GM12892 (cell line): ENCODE measurements around the gene NATD1.

Experiments
- DNase-seq: peaks from one replicate; pipeline ENCODE4 v3.0.0; 2011; ENCODE audit not compliant: insufficient read length
- FAIRE-seq: peaks from 2 replicates; lab custom pipeline; 2011; peaks lifted over from hg19 to GRCh38; lab: Jason Lieb, UNC
- POLR2A ChIP-seq: IDR thresholded peaks from 2 replicates; pipeline ENCODE4 v1.6.1; 2011; ENCODE audit warnings: low read depth, low read length, control low read depth
- POLR2AphosphoS5 ChIP-seq: IDR thresholded peaks from 2 replicates; pipeline ENCODE4 v1.6.1; 2011; ENCODE audit warnings: low read depth, low read length, control low read depth
- TAF1 ChIP-seq: IDR thresholded peaks from 2 replicates; pipeline ENCODE4 v1.6.1; 2011; ENCODE audit warnings: low read depth, mild to moderate bottlenecking, control low read depth, low read length, borderline replicate concordance

NATD1 gene

GRCh38 chr17:21280081-21280518 lies 26.9 kb upstream of the NATD1 start:
- DNase-seq, result peak; percentile 82
- FAIRE-seq, result peak; percentile 96
- no peak for TF ChIP-seq POLR2AphosphoS5
- no peak for TF ChIP-seq POLR2A
- TF ChIP-seq TAF1, result no peak

- FAIRE-seq (no peak), DNase-seq (no peak)
- TF ChIP-seq POLR2A (no peak), TAF1 (no peak), POLR2AphosphoS5 (no peak)
Measured at GRCh38 chr17:21279582-21279981, 26.4 kb upstream of the NATD1 start.

GRCh38 chr17:21279198-21279535 lies 26.0 kb upstream of the NATD1 start:
- no peak for DNase-seq
- no peak for FAIRE-seq

GRCh38 chr17:21278450-21279197 lies 25.4 kb upstream of the NATD1 start:
- no peak for DNase-seq
- no peak for FAIRE-seq
- TF ChIP-seq POLR2A (no peak), POLR2AphosphoS5 (no peak), TAF1 (no peak)

More at GRCh38 chr17:21279198-21279535, 26.0 kb upstream of the NATD1 start:
- TF ChIP-seq POLR2A, result no peak

- FAIRE-seq (no peak), DNase-seq (no peak)
- TF ChIP-seq POLR2A (no peak), POLR2AphosphoS5 (no peak), TAF1 (no peak)
Measured at GRCh38 chr17:21277332-21277731, 24.1 kb upstream of the NATD1 start.

- no peak for TF ChIP-seq TAF1
- TF ChIP-seq POLR2A, result no peak
- TF ChIP-seq POLR2AphosphoS5, result no peak
- no peak for FAIRE-seq
Measured at GRCh38 chr17:21276264-21276588, 23.0 kb upstream of the NATD1 start.

GRCh38 chr17:21275579-21276263 lies 22.5 kb upstream of the NATD1 start:
- DNase-seq (peak; percentile 98), FAIRE-seq (peak; percentile 94)
- no peak for TF ChIP-seq TAF1
- peak; percentile 44; the same call in 1 of the 2 replicates for TF ChIP-seq POLR2A

More at GRCh38 chr17:21276264-21276588, 23.0 kb upstream of the NATD1 start:
- DNase-seq, result no peak

GRCh38 chr17:21275047-21275578 lies 21.9 kb upstream of the NATD1 start:
- TF ChIP-seq POLR2A (no peak), POLR2AphosphoS5 (no peak), TAF1 (no peak)
- no peak for DNase-seq
- no peak for FAIRE-seq

GRCh38 chr17:21272881-21273792 lies 19.9 kb upstream of the NATD1 start:
- DNase-seq (no peak), FAIRE-seq (no peak)
- TF ChIP-seq TAF1 (no peak), POLR2A (no peak), POLR2AphosphoS5 (no peak)

GRCh38 chr17:21272250-21272649 lies 19.0 kb upstream of the NATD1 start:
- TF ChIP-seq POLR2AphosphoS5 (no peak), TAF1 (no peak), POLR2A (no peak)
- DNase-seq (no peak), FAIRE-seq (no peak)

GRCh38 chr17:21271454-21272183 lies 18.4 kb upstream of the NATD1 start:
- TF ChIP-seq POLR2A, result no peak
- no peak for TF ChIP-seq TAF1
- TF ChIP-seq POLR2AphosphoS5, result no peak
- FAIRE-seq (no peak), DNase-seq (no peak)
